ENCODE data around the gene CDKL4. TPM values are rescaled to one million over a fixed set of nuclear protein-coding genes. Genes with fewer than 3 reads are reported as not detected.

Gene CDKL4
- total RNA-seq, 1 donor = 0.90 TPM

Small RNA genes within 50 kb of the gene (small RNA-seq; reads per million reads assigned to genes)
- gene RF00019 (not detected), gene RF00272 (not detected)

Other genes starting within 250 kb of the CDKL4 start
- 27.9 and 36.1 TPM in 2 replicates for gene SOS1, start 122.9 kb downstream of the CDKL4 start, total RNA-seq (ENCODE audit: low replicate concordance)
- 48.0 and 52.4 TPM in 2 replicates for gene MAP4K3, start 193.3 kb upstream of the CDKL4 start, total RNA-seq (ENCODE audit: low replicate concordance)